ENCODE measurements around the gene DNAJB8.

GRCh38 chr3:128485282-128486204 lies 18.9 kb upstream of the DNAJB8 start:
- no peak for TF ChIP-seq CTCF (IDR thresholded peaks at IDR 0.05; ENCODE audit: poor library complexity)
- no peak for TF ChIP-seq EZH2 (IDR thresholded peaks at IDR 0.05; ENCODE audit: borderline replicate concordance)
- TF ChIP-seq EZH2phosphoT487 (IDR thresholded peaks at IDR 0.05; ENCODE audit: low read depth, severe bottlenecking, unreplicated experiment) = no peak

All from hepatocyte (in vitro differentiated cells).